Right lobe of liver (tissue), 4 donors: ENCODE data around the gene ERC2.

Experiments
- POLR2A ChIP-seq: fragments of 450-650 bp; IDR thresholded peaks from one replicate; pipeline ENCODE4 v1.6.1; 2017; ENCODE audit warnings: antibody characterized with exemption, mild to moderate bottlenecking
- TF ChIP-seq, protein P1 (sequence below), 4 donors: fragments of 200-600 bp in 3 of 4; fragments of 450-650 bp in 1 of 4; IDR thresholded peaks; one replicate each; pipeline versions ENCODE4 v1.5.1 to v1.8.0; 2016 to 2022; ENCODE audit warnings: antibody characterized with exemption in 4 of 4, mild to moderate bottlenecking in 2 of 4
- donor health status: DM: no; HTN: no; CAD: no.
- donor health status: DM: no; HTN: no; CAD: no.
- donor health status: DM: no; HTN: yes; CAD: no.

DNA sequence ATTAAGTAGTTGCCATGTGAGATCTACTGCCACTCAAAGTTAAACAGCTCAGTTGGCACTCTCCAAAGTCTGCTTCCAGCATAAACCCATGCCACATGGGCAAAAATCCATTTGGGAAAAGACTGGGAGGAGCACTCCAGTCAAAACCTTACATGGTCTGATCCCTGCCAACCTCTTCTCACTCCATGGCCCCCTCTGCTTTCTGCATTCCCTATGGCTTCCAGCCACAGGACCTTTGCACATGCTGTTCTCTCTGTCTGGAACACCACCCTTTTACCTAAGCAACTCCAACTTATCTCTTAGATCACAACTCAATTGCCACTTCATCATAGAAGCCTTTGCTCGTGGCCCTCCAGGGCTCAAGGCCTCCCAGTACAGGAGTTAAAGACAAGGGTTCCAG lies 910.7 kb downstream of the ERC2 start:
- TF ChIP-seq, protein P1, sequence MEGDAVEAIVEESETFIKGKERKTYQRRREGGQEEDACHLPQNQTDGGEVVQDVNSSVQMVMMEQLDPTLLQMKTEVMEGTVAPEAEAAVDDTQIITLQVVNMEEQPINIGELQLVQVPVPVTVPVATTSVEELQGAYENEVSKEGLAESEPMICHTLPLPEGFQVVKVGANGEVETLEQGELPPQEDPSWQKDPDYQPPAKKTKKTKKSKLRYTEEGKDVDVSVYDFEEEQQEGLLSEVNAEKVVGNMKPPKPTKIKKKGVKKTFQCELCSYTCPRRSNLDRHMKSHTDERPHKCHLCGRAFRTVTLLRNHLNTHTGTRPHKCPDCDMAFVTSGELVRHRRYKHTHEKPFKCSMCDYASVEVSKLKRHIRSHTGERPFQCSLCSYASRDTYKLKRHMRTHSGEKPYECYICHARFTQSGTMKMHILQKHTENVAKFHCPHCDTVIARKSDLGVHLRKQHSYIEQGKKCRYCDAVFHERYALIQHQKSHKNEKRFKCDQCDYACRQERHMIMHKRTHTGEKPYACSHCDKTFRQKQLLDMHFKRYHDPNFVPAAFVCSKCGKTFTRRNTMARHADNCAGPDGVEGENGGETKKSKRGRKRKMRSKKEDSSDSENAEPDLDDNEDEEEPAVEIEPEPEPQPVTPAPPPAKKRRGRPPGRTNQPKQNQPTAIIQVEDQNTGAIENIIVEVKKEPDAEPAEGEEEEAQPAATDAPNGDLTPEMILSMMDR (IDR thresholded peaks at IDR 0.05), result no peak
- TF ChIP-seq POLR2A, result no peak
